RKO (cell line): Measurements from ENCODE around the gene CLEC10A.

Source experiments
- DNase-seq: peaks from one replicate; pipeline ENCODE4 v3.0.0-alpha.2; 2016; ENCODE audit warnings: low spot score

The CLEC10A gene

GRCh38 chr17:7038025-7038862 lies 41.8 kb downstream of the CLEC10A start:
- no peak for DNase-seq

- peak; percentile 98 for DNase-seq
Observed at GRCh38 chr17:7035591-7036368, 44.3 kb downstream of the CLEC10A start, which contains the start of gene SLC16A13. Gene SLC16A13 (plus strand): TSS chr17:7036015. CDS start chr17:7036383, 368 bp downstream.

GRCh38 chr17:7034955-7035590 lies 45.0 kb downstream of the CLEC10A start:
- DNase-seq = no peak

- DNase-seq = no peak
Observed at GRCh38 chr17:7029659-7030058, 50.4 kb downstream of the CLEC10A start.

GRCh38 chr17:7029096-7029495 lies 51.0 kb downstream of the CLEC10A start:
- no peak for DNase-seq

GRCh38 chr17:7027335-7027734 lies 52.7 kb downstream of the CLEC10A start:
- no peak for DNase-seq

GRCh38 chr17:7026471-7027115 lies 53.5 kb downstream of the CLEC10A start:
- DNase-seq = no peak

- DNase-seq = no peak
Observed at GRCh38 chr17:7025245-7025644, 54.8 kb downstream of the CLEC10A start.
